NB4 (cell line): ENCODE measurements around the gene FAM163B.
A peak's percentile ranks its signal among the peaks of the same experiment; 100 is the strongest.

ENCODE experiments used
- DNase-seq: peaks from one replicate; pipeline ENCODE4 v3.0.0; 2010; ENCODE audit warnings: low read depth
- H3K4me3 ChIP-seq: one replicate; pipeline ENCODE4 v1.5.1; 2011; ENCODE audit warnings: mild to moderate bottlenecking, low read depth, low read length, moderate library complexity
- CTCF ChIP-seq: IDR thresholded peaks from one replicate; pipeline ENCODE4 v1.5.1; 2012; ENCODE audit warnings: low read depth, low read length
- MAX ChIP-seq: IDR thresholded peaks from 2 replicates; pipeline ENCODE4 v1.6.1; 2011; ENCODE audit warnings: low read depth, low read length
- MYC ChIP-seq: IDR thresholded peaks from 2 replicates; pipeline ENCODE4 v1.6.1; 2011; ENCODE audit warnings: low read depth, low read length
- POLR2A ChIP-seq: IDR thresholded peaks from 2 replicates; pipeline ENCODE4 v1.6.1; 2011; ENCODE audit warnings: mild to moderate bottlenecking; ENCODE audit not compliant: insufficient read length; ENCODE audit errors: extremely low read depth

FAM163B gene

DNA sequence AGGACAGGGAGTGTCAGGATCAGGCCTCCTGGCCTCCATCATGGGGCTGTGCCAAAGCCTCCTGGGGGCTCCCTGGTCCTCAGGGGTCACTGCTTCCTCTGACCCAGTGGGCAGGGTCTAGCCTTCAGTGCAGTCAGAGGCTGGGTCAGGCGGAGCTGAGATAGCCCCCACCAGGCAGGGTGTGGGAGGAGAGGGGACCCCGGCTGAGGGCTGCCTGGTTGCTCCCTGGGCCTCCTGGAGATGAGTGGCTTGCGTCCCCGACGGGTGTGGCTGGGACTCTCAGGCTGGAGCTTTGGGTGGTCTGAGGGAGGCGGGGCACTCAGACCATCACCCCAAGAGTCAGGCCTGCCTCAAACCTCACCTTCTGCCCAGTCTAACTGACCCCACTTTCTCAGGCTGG, 21.7 kb downstream of the FAM163B start:
- H3K4me3 ChIP-seq: no peak overlapping the region

GRCh38 chr9:133587051-133587450, 22.1 kb downstream of the FAM163B start:
- no peak overlapping the region for H3K4me3 ChIP-seq
- no peak for TF ChIP-seq POLR2A
- TF ChIP-seq CTCF: no peak
- DNase-seq: no peak

More for the DNA sequence above, 21.7 kb downstream of the FAM163B start:
- TF ChIP-seq MAX: no peak
- no peak for TF ChIP-seq CTCF
- TF ChIP-seq MYC: no peak
- DNase-seq: no peak

DNA sequence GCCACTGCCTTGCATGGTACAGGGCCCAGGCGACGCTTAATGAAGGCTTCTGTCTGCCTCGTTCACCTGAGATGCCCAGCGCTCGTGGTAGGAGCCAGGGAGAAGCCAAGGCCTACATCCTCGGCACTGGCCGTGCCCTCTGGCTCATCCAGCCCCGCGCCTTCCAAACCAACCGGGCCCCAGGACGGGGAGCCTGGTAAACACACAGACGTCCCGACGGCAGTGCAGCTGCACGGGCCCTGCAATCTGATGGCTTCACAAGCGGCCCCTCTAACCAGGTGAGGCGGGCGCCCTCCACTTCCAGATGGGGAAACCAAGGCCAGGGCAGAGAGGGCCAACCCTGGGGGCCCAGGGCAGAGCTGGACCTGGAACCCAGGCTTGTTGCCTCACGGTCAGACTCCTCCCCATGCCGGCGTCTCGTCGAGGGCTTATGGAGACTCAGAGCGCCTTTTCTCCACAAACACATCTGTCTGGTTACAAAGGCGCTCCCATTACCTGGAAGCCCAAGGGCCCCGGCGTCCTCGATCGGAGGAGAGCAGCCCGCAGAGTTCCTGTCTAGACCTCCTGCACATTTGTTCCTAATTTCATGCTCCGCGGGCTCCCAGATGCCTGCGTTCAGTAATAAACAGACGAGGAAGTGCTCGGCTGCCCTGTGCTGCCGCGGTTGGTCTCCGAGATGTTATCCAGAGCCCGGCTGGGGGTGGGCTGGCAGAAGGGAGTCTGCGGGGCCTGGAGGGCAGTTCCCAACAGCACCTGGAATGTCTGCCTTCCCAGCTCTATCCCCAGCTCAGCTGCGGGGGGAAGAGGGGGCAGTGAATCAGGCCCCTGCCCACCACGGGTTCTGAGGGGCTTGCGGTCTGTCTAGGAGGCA, 23.5 kb downstream of the FAM163B start:
- H3K4me3 ChIP-seq: no peak overlapping the region
- peak; percentile 35 for DNase-seq

DNA sequence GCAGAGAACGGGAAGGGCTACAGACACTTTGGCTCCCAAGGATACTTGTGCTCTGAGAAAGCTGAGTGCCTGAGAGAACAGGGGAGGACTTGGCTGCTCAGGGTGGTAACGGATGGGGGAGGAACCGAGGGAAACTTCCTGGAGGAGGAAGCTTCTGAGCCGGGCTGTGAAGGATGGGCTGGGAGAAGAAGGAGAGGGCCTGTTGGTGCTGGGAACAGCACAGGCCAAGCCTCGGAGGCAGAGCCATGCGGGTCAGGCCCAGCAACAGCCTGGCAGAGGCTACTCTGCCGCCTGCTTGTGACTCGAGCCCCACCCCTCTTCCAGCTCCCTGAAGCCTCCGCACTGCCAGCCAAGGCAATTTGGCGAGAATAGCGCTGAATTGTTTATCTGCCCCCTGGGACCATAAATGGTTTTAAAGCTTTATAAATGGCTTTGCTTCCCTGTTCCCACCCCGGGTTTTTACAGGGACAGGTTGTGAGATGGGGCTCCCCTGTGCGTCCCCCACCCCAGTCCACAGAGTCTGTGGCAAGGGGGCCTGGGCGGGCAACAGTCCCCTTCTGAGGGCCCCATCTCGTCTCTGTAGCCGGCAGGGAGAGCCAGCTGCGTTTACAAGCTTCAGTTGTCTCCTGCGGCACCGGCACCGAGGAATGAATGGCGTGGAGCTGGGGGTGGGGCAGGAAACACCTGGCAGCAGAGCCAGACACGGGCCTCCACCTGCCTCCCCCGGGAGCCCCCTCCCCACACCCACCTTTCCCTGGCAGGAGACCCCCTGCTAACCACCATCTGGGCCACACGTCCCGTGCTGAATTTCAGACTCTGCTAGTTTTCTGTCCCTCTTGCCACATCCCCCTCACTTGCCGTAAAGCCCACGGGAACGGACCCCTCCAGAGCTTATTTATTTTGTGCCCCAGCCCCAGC, 24.4 kb downstream of the FAM163B start:
- no peak for TF ChIP-seq CTCF
- 0 out of 2 replicates have a peak, but pooled peaks have one; percentile 7 for TF ChIP-seq MAX
- peak; percentile 58 for DNase-seq
- H3K4me3 ChIP-seq: no peak overlapping the region

More for the DNA sequence above, 23.5 kb downstream of the FAM163B start:
- no peak for TF ChIP-seq MYC
- TF ChIP-seq CTCF: no peak
- no peak for TF ChIP-seq POLR2A
- TF ChIP-seq MAX: no peak

DNA sequence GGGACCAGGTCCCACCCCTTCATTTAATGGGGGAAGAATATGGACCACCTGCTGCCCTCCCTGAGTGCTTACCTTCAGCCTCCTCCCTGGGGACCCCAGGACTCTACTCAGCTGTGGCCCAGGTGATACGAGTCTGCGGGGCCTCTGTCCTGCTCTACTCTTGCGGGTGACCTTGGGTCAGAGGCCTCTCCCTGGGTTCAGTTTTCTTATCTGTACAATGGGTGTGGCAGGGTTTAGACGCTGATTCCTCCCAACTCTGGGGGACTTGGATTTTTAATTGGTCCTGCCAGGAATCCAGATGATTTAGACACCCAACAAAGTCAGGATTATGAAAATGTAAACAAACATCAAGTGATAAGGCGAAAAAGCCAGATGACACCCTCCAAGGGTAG, 25.0 kb downstream of the FAM163B start:
- no peak for DNase-seq
- no peak overlapping the region for H3K4me3 ChIP-seq
- no peak for TF ChIP-seq MYC
- no peak for TF ChIP-seq CTCF
